Liver (tissue), 9 donors: ENCODE measurements around the gene NCKIPSD. TPM values are rescaled to one million over a fixed set of nuclear protein-coding genes. Genes with fewer than 3 reads are reported as not detected.
A peak's percentile ranks its signal among the peaks of the same experiment; 100 is the strongest.

Experiments used
- DNase-seq: peaks from one replicate; pipeline ENCODE4 v3.0.0-alpha.2; 2017; ENCODE audit warnings: low spot score
- H3K27ac ChIP-seq, 2 donors: one replicate each; pipeline ENCODE4 v1.7.0; 2013; ENCODE audit warnings: inconsistent platforms in 2 of 2, low read length in 2 of 2, control low read depth in 1 of 2, low read depth in 1 of 2, mild to moderate bottlenecking in 1 of 2
- H3K27me3 ChIP-seq, 4 donors: one replicate each; pipeline versions ENCODE4 v1.6.1 to v1.7.0; 2013; ENCODE audit warnings: low read length in 3 of 4, inconsistent platforms in 1 of 4, mild to moderate bottlenecking in 1 of 4, moderate library complexity in 1 of 4; ENCODE audit not compliant: control insufficient read depth in 4 of 4, insufficient read depth in 4 of 4
- H3K36me3 ChIP-seq, 4 donors: one replicate each; pipeline versions ENCODE4 v1.6.1 to v1.7.0; 2013; ENCODE audit warnings: low read length in 3 of 4, mild to moderate bottlenecking in 3 of 4, low read depth in 1 of 4, moderate library complexity in 1 of 4; ENCODE audit not compliant: control insufficient read depth in 4 of 4, insufficient read depth in 3 of 4
- H3K4me1 ChIP-seq, 4 donors: one replicate each; pipeline versions ENCODE4 v1.6.1 to v1.7.0; 2013; ENCODE audit warnings: low read length in 3 of 4, mild to moderate bottlenecking in 3 of 4, moderate library complexity in 1 of 4; ENCODE audit not compliant: control insufficient read depth in 4 of 4, insufficient read depth in 4 of 4
- H3K4me3 ChIP-seq, 3 donors: one replicate each; pipeline versions ENCODE4 v1.6.1 to v1.7.0; 2013; ENCODE audit warnings: low read length in 3 of 3, control low read depth in 1 of 3, low read depth in 1 of 3, mild to moderate bottlenecking in 1 of 3
- H3K9ac ChIP-seq, 2 donors: one replicate each; pipeline ENCODE4 v1.7.0; 2013; ENCODE audit warnings: low read length in 2 of 2, mild to moderate bottlenecking in 2 of 2, moderate library complexity in 2 of 2, control low read depth in 1 of 2, low read depth in 1 of 2
- H3K9me3 ChIP-seq, 4 donors: one replicate each; pipeline versions ENCODE4 v1.6.1 to v1.7.0; 2013; ENCODE audit warnings: low read length in 3 of 4; ENCODE audit not compliant: control insufficient read depth in 4 of 4
- FOXA1 ChIP-seq: IDR thresholded peaks from 2 replicates; pipeline ENCODE4 v1.6.1; 2016; ENCODE audit warnings: antibody characterized with exemption
- GABPA ChIP-seq, 2 donors: IDR thresholded peaks in 1 of 2; conservative IDR thresholded peaks in 1 of 2; 2 replicates each; pipeline ENCODE4 v1.6.1; 2016; ENCODE audit warnings: antibody characterized with exemption in 2 of 2, mild to moderate bottlenecking in 1 of 2, moderate library complexity in 1 of 2
- HNF4A ChIP-seq, 2 donors: conservative IDR thresholded peaks; 2 replicates each; pipeline ENCODE4 v1.6.1; 2016; ENCODE audit warnings: antibody characterized with exemption in 2 of 2, mild to moderate bottlenecking in 2 of 2
- HNF4G ChIP-seq: IDR thresholded peaks from 2 replicates; pipeline ENCODE4 v1.6.1; 2016; ENCODE audit warnings: antibody characterized with exemption
- NR2F2 ChIP-seq: IDR thresholded peaks from 2 replicates; pipeline ENCODE4 v1.6.1; 2016; ENCODE audit warnings: antibody characterized with exemption
- RAD21 ChIP-seq, 2 donors: IDR thresholded peaks; 2 replicates each; pipeline ENCODE4 v1.6.1; 2016; ENCODE audit warnings: antibody characterized with exemption in 2 of 2, mild to moderate bottlenecking in 2 of 2
- RXRA ChIP-seq, 2 donors: IDR thresholded peaks; 2 replicates each; pipeline ENCODE4 v1.6.1; 2017 to 2018; ENCODE audit warnings: antibody characterized with exemption in 2 of 2, mild to moderate bottlenecking in 1 of 2
- SP1 ChIP-seq: IDR thresholded peaks from 2 replicates; pipeline ENCODE4 v1.6.1; 2018; ENCODE audit warnings: antibody characterized with exemption, mild to moderate bottlenecking
- WGBS: extraction: QIAGEN DNeasy Blood & Tissue Kit; methylation state at CpG from one replicate; pipeline ENCODE4 v1.1.7; 2013; 5-methylcytosine and 5-hydroxymethylcytosine counted together
- polyA plus RNA-seq, 2 donors: library from polyadenylated mRNA; stranded (reverse) in 1 of 2; unstranded in 1 of 2; fragments of 200-250 nt in 1 of 2; fragments of >200 nt in 1 of 2; fragmentation: Nextera tagmentation in 1 of 2; extraction: Ambion mirVana in 1 of 2; gene quantifications; one replicate each; pipeline versions ENCODE4 v1.2.1 to v1.2.3, GENCODE V29; 2013 to 2015
- total RNA-seq, 2 donors: library from RNA; depleted of rRNA; stranded (reverse); fragments of >200 nt; gene quantifications; one replicate each; pipeline ENCODE4 v1.2.3, GENCODE V29; 2014
- TF ChIP-seq, protein P1 (sequence below): IDR thresholded peaks from 2 replicates; pipeline ENCODE4 v1.6.1; 2016; ENCODE audit warnings: antibody characterized with exemption
- TF ChIP-seq, protein P2 (sequence below): IDR thresholded peaks from 2 replicates; pipeline ENCODE4 v1.6.1; 2016; ENCODE audit warnings: antibody characterized with exemption
- TF ChIP-seq, protein P3 (sequence below): IDR thresholded peaks from 2 replicates; pipeline ENCODE4 v1.6.1; 2016; ENCODE audit warnings: antibody characterized with exemption
- TF ChIP-seq, protein P4 (sequence below): fragments of 150-350 bp; IDR thresholded peaks from 2 replicates; pipeline ENCODE4 v1.5.1; 2017; ENCODE audit warnings: improper control_type of control experiment, low read depth, low read length; ENCODE audit not compliant: missing input control
- donor health status: healthy.
- donor health status: healthy.
- donor health status: healthy.
- donor health status: healthy.
- donor health status: healthy.

NCKIPSD gene
- total and polyA plus RNA-seq, 4 donors: 5.9 to 12.9 (median 8.7) TPM

DNA sequence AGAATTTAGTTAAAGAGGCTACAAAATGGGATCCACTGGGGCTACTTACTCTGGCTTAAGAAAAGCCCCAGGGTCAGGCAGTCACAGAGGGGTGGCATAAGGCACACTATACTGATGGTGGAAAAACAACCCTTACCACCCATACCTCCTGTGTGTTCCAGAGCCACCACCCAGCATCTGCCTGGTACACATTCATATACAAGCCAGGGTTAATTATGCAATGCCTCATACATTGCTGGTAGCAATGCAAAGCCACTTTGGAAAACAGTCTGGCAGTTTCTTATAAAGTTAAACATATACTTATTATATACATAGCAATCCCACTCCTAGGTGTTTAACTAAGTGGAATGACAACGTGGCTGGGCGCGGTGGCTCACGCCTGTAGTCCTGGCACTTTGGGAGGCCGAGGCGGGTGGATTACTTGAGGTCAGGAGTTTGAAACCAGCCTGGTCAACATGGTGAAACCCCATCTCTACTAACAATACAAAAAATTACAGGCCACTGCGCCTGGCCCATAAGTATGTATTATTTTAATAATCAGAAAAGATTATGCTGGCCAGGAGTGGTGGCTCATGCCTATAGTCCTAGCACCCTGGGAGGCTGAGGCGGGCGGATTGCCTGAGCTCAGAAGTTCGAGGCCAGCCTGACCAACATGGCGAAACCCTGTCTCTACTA, 15.2 kb upstream of the NCKIPSD start:
- no peaks in the 10 kb centered on the region for H3K9me3 ChIP-seq
- DNase-seq: no peak

DNA sequence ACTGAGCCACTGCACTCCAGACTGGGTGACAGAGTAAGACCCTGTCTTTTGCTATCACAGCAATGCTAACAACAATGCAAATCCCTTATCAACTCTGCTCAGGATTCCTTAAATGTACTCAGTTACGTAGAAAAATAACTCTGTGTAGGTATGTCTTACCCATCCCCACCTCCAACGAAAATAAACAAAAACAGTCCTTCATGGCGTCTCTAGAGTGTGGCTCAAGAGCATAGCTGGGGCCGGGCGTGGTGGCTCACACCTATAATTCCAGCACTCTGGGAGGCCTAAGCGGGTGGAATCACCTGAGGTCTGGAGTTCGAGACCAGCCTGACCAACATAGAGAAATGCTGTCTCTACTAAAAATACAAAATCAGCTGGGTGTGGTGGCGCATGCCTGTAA, 13.2 kb upstream of the NCKIPSD start:
- WGBS: 96% methylated on average over 8 of the region's 8 CpGs
- no peak for DNase-seq
- no peak overlapping the region for H3K9ac ChIP-seq
- TF ChIP-seq HNF4A (conservative IDR thresholded peaks at IDR 0.05) (no peak), HNF4G (no peak), FOXA1 (no peak)
- TF ChIP-seq, protein P1, sequence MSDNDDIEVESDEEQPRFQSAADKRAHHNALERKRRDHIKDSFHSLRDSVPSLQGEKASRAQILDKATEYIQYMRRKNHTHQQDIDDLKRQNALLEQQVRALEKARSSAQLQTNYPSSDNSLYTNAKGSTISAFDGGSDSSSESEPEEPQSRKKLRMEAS: no peak
- H3K27ac ChIP-seq: no peak overlapping the region
- H3K27me3 ChIP-seq: no peaks in the 10 kb centered on the region
- H3K4me3 ChIP-seq: no peak overlapping the region
- peaks cover 8 to 26% (median 16%) of the 10 kb centered on the region in 4 donors for H3K36me3 ChIP-seq
- H3K4me1 ChIP-seq: peaks cover 0 to 5% (median 4%) of the 10 kb centered on the region in 4 donors
- H3K9me3 ChIP-seq: no peaks in the 10 kb centered on the region

More for the DNA sequence above, 15.2 kb upstream of the NCKIPSD start:
- H3K4me1 ChIP-seq: peaks cover 0 to 5% (median 4%) of the 10 kb centered on the region in 4 donors
- no peak overlapping the region for H3K4me3 ChIP-seq
- no peak overlapping the region for H3K9ac ChIP-seq
- TF ChIP-seq, protein P2, sequence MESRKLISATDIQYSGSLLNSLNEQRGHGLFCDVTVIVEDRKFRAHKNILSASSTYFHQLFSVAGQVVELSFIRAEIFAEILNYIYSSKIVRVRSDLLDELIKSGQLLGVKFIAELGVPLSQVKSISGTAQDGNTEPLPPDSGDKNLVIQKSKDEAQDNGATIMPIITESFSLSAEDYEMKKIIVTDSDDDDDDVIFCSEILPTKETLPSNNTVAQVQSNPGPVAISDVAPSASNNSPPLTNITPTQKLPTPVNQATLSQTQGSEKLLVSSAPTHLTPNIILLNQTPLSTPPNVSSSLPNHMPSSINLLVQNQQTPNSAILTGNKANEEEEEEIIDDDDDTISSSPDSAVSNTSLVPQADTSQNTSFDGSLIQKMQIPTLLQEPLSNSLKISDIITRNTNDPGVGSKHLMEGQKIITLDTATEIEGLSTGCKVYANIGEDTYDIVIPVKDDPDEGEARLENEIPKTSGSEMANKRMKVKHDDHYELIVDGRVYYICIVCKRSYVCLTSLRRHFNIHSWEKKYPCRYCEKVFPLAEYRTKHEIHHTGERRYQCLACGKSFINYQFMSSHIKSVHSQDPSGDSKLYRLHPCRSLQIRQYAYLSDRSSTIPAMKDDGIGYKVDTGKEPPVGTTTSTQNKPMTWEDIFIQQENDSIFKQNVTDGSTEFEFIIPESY: no peak
- TF ChIP-seq, protein P3, sequence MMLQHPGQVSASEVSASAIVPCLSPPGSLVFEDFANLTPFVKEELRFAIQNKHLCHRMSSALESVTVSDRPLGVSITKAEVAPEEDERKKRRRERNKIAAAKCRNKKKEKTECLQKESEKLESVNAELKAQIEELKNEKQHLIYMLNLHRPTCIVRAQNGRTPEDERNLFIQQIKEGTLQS: no peak
- TF ChIP-seq NR2F2 (no peak), RAD21 (IDR thresholded peaks at IDR 0.05) (no peak), GABPA (IDR thresholded peaks at IDR 0.05 in 1 of 2, conservative IDR thresholded peaks at IDR 0.05 in 1 of 2) (no peak), SP1 (no peak), HNF4G (no peak), HNF4A (conservative IDR thresholded peaks at IDR 0.05) (no peak), RXRA (IDR thresholded peaks at IDR 0.05) (no peak)
- TF ChIP-seq, protein P4, sequence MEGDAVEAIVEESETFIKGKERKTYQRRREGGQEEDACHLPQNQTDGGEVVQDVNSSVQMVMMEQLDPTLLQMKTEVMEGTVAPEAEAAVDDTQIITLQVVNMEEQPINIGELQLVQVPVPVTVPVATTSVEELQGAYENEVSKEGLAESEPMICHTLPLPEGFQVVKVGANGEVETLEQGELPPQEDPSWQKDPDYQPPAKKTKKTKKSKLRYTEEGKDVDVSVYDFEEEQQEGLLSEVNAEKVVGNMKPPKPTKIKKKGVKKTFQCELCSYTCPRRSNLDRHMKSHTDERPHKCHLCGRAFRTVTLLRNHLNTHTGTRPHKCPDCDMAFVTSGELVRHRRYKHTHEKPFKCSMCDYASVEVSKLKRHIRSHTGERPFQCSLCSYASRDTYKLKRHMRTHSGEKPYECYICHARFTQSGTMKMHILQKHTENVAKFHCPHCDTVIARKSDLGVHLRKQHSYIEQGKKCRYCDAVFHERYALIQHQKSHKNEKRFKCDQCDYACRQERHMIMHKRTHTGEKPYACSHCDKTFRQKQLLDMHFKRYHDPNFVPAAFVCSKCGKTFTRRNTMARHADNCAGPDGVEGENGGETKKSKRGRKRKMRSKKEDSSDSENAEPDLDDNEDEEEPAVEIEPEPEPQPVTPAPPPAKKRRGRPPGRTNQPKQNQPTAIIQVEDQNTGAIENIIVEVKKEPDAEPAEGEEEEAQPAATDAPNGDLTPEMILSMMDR: no peak
- TF ChIP-seq, protein P1: no peak
- H3K36me3 ChIP-seq: peaks cover 4 to 11% (median 6%) of the 10 kb centered on the region in 4 donors
- H3K27ac ChIP-seq: no peak overlapping the region
- 89% methylated on average over 11 of the region's 11 CpGs for WGBS
- H3K27me3 ChIP-seq: no peaks in the 10 kb centered on the region

DNA sequence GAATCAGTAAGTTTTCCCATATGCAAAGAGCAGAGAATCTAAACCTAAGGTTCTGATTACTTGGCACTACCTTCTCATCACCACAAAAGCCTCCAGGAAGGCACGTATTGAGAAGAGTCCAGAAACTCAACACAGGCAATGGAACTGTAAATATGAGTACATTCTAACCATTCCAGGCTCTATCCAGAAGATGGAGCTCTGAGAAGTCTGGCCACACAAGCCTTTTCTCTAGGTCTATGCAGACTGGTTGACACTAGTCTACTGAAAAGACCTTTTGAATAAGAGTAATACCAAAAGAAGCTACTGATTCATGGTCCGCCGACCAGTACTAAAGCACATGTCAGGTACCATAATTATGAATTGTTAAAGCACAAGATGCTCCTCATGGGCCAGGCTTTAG, 12.2 kb upstream of the NCKIPSD start:
- WGBS: 90% methylated on average over 3 of the region's 3 CpGs
- Histone ChIP-seq H3K4me3 (no peak overlapping the region), H3K27me3 (no peaks in the 10 kb centered on the region), H3K4me1 (peaks cover 0 to 5% (median 4%) of the 10 kb centered on the region in 4 donors), H3K27ac (no peak overlapping the region), H3K9me3 (no peaks in the 10 kb centered on the region), H3K9ac (no peak overlapping the region), H3K36me3 (peaks cover 13 to 35% (median 24%) of the 10 kb centered on the region in 4 donors)
- no peak for TF ChIP-seq HNF4G
- TF ChIP-seq RAD21 (IDR thresholded peaks at IDR 0.05): peak; percentile 15 to 20
- DNase-seq: no peak
